Smooth muscle cell (in vitro differentiated cells): ENCODE data around the gene SYCE3. TPM values are rescaled to one million over a fixed set of nuclear protein-coding genes. Genes with fewer than 3 reads are reported as not detected.

ENCODE experiments used
- DNase-seq: peaks from one replicate; lab custom pipeline; 2025; ENCODE audit not compliant: unreplicated experiment; lab: John Stamatoyannopoulos, UW
- H2AFZ ChIP-seq: fragments of 200-600 bp; sonication (generic); 2 replicates; pipeline ENCODE4 v1.6.0; 2016; ENCODE audit warnings: antibody characterized with exemption, low read depth, mild to moderate bottlenecking
- H3F3A ChIP-seq: fragments of 200-600 bp; sonication (generic); 2 replicates; pipeline ENCODE4 v1.6.0; 2017; ENCODE audit warnings: antibody characterized with exemption, low read depth
- H3K27ac ChIP-seq: fragments of 200-600 bp; sonication (generic); 2 replicates; pipeline ENCODE4 v1.5.1; 2016; ENCODE audit warnings: low read depth, mild to moderate bottlenecking
- H3K27me3 ChIP-seq: fragments of 200-600 bp; sonication (generic); 2 replicates; pipeline ENCODE4 v1.6.1; 2016; ENCODE audit warnings: low read depth, mild to moderate bottlenecking
- H3K36me3 ChIP-seq: fragments of 200-600 bp; sonication (generic); 2 replicates; pipeline ENCODE4 v1.5.1; 2016; ENCODE audit warnings: low read depth
- H3K4me1 ChIP-seq: fragments of 200-600 bp; sonication (generic); 2 replicates; pipeline ENCODE4 v1.5.1; 2016; ENCODE audit warnings: low read depth
- H3K4me2 ChIP-seq: fragments of 200-600 bp; sonication (generic); 2 replicates; pipeline ENCODE4 v1.6.0; 2016; ENCODE audit warnings: mild to moderate bottlenecking
- H3K4me3 ChIP-seq: fragments of 200-600 bp; sonication (generic); 2 replicates; pipeline ENCODE4 v1.5.1; 2016; ENCODE audit warnings: mild to moderate bottlenecking
- H3K79me2 ChIP-seq: fragments of 200-600 bp; sonication (generic); 2 replicates; pipeline ENCODE4 v1.6.0; 2016; ENCODE audit warnings: low read depth, mild to moderate bottlenecking
- H3K9ac ChIP-seq: fragments of 200-600 bp; sonication (generic); 2 replicates; pipeline ENCODE4 v1.6.0; 2016; ENCODE audit warnings: low read depth
- H3K9me3 ChIP-seq: fragments of 200-600 bp; sonication (generic); replicated peaks from 2 replicates; pipeline ENCODE4 v1.5.1; 2016; ENCODE audit warnings: low read depth
- H4K20me1 ChIP-seq: fragments of 200-600 bp; sonication (generic); 2 replicates; pipeline ENCODE4 v1.6.0; 2016; ENCODE audit warnings: low read depth
- CTCF ChIP-seq: fragments of 200-600 bp; sonication (generic); IDR thresholded peaks from 2 replicates; pipeline ENCODE4 v1.5.1; 2017; ENCODE audit warnings: borderline replicate concordance, mild to moderate bottlenecking, antibody characterized with exemption; ENCODE audit not compliant: insufficient read depth, poor library complexity, severe bottlenecking
- WGBS: methylation state at CpG from one replicate; pipeline ENCODE4 v1.1.7; 2016; ENCODE audit warnings: low lambda C conversion rate; 5-methylcytosine and 5-hydroxymethylcytosine counted together
- polyA plus RNA-seq: library from polyadenylated mRNA; unstranded; fragments of >200 nt; fragmentation: Nextera tagmentation; extraction: Ambion mirVana; gene quantifications from 2 replicates; pipeline ENCODE4 v1.2.1, GENCODE V29; 2016
- total RNA-seq: library from RNA; depleted of rRNA; stranded (reverse); fragments of >200 nt; gene quantifications from 2 replicates; pipeline ENCODE4 v1.2.3, GENCODE V29; 2014

Gene SYCE3
- total and polyA plus RNA-seq, 2 experiments from 2014 or later, result not detected

- Histone ChIP-seq H3K79me2 (peaks cover 10% of the 10 kb centered on the region), H3K9me3 (no peaks in the 10 kb centered on the region), H3K27ac (no peak within 1 kb of the TSS), H3K27me3 (no peaks in the 10 kb centered on the region), H4K20me1 (no peaks in the 10 kb centered on the region), H3K9ac (no peak within 1 kb of the TSS), H3K36me3 (no peaks in the 10 kb centered on the region), H2AFZ (no peak within 1 kb of the TSS), H3K4me3 (no peak within 1 kb of the TSS), H3F3A (no peaks in the 10 kb centered on the region), H3K4me1 (peaks cover 6% of the 10 kb centered on the region), H3K4me2 (no peak within 1 kb of the TSS)
- no peak for TF ChIP-seq CTCF
- 90% methylated on average over 41 of the region's 63 CpGs for WGBS
- DNase-seq, result no peak
Measured at GRCh38 chr22:50577987-50578775, 15.5 kb upstream of the SYCE3 start, which contains the start of gene CPT1B. CPT1B (minus strand) TSS chr22:50578427; CDS start chr22:50577915, 512 bp downstream.

- no peak for DNase-seq
- Histone ChIP-seq H3K4me1 (peaks cover 6% of the 10 kb centered on the region), H3K27ac (no peak overlapping the region), H3K27me3 (no peaks in the 10 kb centered on the region), H3K9me3 (no peaks in the 10 kb centered on the region), H2AFZ (no peak overlapping the region), H3F3A (no peaks in the 10 kb centered on the region), H3K4me2 (no peak overlapping the region), H3K4me3 (no peak overlapping the region), H3K36me3 (no peaks in the 10 kb centered on the region), H3K9ac (no peak overlapping the region), H4K20me1 (no peaks in the 10 kb centered on the region), H3K79me2 (peaks cover 9% of the 10 kb centered on the region)
- TF ChIP-seq CTCF, result no peak
- WGBS, result 97% methylated on average over 20 of the region's 23 CpGs
Measured at GRCh38 chr22:50577697-50577986, 14.9 kb upstream of the SYCE3 start.

GRCh38 chr22:50576806-50577696 lies 14.3 kb upstream of the SYCE3 start:
- Histone ChIP-seq H3F3A (no peaks in the 10 kb centered on the region), H3K4me3 (no peak overlapping the region), H3K4me2 (no peak overlapping the region), H3K79me2 (peaks cover 7% of the 10 kb centered on the region), H3K9ac (no peak overlapping the region), H3K4me1 (peaks cover 6% of the 10 kb centered on the region), H3K9me3 (no peaks in the 10 kb centered on the region), H2AFZ (no peak overlapping the region), H3K36me3 (no peaks in the 10 kb centered on the region), H3K27ac (no peak overlapping the region), H4K20me1 (no peaks in the 10 kb centered on the region), H3K27me3 (no peaks in the 10 kb centered on the region)
- TF ChIP-seq CTCF, result no peak
- WGBS, result 97% methylated on average over 18 of the region's 18 CpGs
- DNase-seq, result no peak
